BJ (cell line): Measurements from ENCODE around the gene WFDC12. TPM values are rescaled to one million over a fixed set of nuclear protein-coding genes. Genes with fewer than 3 reads are reported as not detected.

ENCODE experiments used
- CTCF ChIA-PET: fragments of 350-600 bp; formaldehyde crosslinking; extraction: SDS; loops from one replicate; lab custom pipeline; 2021; ENCODE audit warnings: antibody characterized with exemption, inconsistent platforms; lab: Yijun Ruan, JAX
- POLR2A ChIA-PET: fragments of 300-600 bp; sonication (Branson Sonifier 250); formaldehyde crosslinking; extraction: SDS; loops from one replicate; lab custom pipeline; 2021; ENCODE audit warnings: antibody characterized with exemption; lab: Charles Lee
- DNase-seq: peaks from one replicate; pipeline ENCODE4 v3.0.0-alpha.2; 2011; ENCODE audit warnings: low read depth
- H3K27me3 ChIP-seq: 2 replicates; pipeline ENCODE4 v1.6.0; 2011; ENCODE audit warnings: low read length; ENCODE audit not compliant: control insufficient read depth, insufficient read depth
- H3K36me3 ChIP-seq: 2 replicates; pipeline ENCODE4 v1.5.1; 2011; ENCODE audit warnings: low read length; ENCODE audit not compliant: control insufficient read depth, insufficient read depth
- H3K4me3 ChIP-seq: 2 replicates; pipeline ENCODE4 v1.5.1; 2011; ENCODE audit warnings: low read depth, mild to moderate bottlenecking, control low read depth, low read length
- CTCF ChIP-seq: IDR thresholded peaks from 2 replicates; pipeline ENCODE4 v1.5.1; 2011; ENCODE audit warnings: low read depth, mild to moderate bottlenecking, control low read depth, inconsistent platforms, low read length, moderate library complexity; ENCODE audit not compliant: insufficient read depth
- polyA plus RNA-seq: library from polyadenylated mRNA; depleted of rRNA; stranded (reverse); fragments of >200 nt; gene quantifications from 2 replicates; pipeline ENCODE4 v1.2.3, GENCODE V29; 2011

The WFDC12 gene
- polyA plus RNA-seq, 1 experiment: not detected

GRCh38 chr20:45094864-45095574 lies 29.2 kb downstream of the WFDC12 start:
- Histone ChIP-seq H3K27me3 (peaks cover 2% of the 10 kb centered on the region; the same call in 1 of the 2 replicates), H3K4me3 (no peak overlapping the region), H3K36me3 (no peaks in the 10 kb centered on the region)
- TF ChIP-seq CTCF: no peak
- POLR2A ChIA-PET: no interaction called here
- no peak for DNase-seq
- CTCF ChIA-PET: interaction anchor here (0.8 to 15.9 kb wide), 26 partner anchors 8 to 358 kb away, joined by 3 to 407 read pairs (median 5); no protein-coding TSS in a partner anchor

DNA sequence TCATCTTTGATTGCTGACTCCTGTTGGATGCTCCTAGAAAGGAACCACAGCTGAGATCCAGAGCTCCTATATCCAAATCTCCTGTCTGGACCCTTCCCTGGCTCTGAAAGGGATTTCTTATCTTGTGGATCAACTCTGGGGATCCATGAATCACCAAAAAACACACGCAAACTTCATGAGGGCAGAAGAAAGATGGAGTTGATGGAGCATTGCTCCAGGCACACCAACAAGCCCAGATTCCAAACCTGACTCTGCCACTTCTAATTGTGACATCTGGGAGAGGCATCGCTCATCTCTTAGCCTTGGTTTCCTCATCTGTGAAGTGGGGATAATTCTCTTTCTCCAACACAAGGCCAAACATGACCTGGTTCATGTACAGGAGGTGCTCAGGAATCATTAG lies 30.1 kb downstream of the WFDC12 start:
- no peak for TF ChIP-seq CTCF
- Histone ChIP-seq H3K36me3 (no peaks in the 10 kb centered on the region), H3K4me3 (no peak overlapping the region), H3K27me3 (no peaks in the 10 kb centered on the region)
- POLR2A ChIA-PET: no interaction called here
- CTCF ChIA-PET: interaction anchor here (3.5 to 15.9 kb wide), 5 partner anchors 17 to 198 kb away, joined by 17 to 407 read pairs (median 78); no protein-coding TSS in a partner anchor
- no peak for DNase-seq

- no peaks in the 10 kb centered on the region for H3K27me3 ChIP-seq
- ChIA-PET CTCF (interaction anchor here (1.1 to 15.9 kb wide), 3 partner anchors 46 to 346 kb away, joined by 3 to 407 read pairs (median 106); no protein-coding TSS in a partner anchor), POLR2A (no interaction called here)
- no peak for TF ChIP-seq CTCF
- DNase-seq: no peak
- H3K4me3 ChIP-seq: no peak overlapping the region
- H3K36me3 ChIP-seq: no peaks in the 10 kb centered on the region
Observed at GRCh38 chr20:45092898-45093297, 31.4 kb downstream of the WFDC12 start.

- Histone ChIP-seq H3K36me3 (no peaks in the 10 kb centered on the region), H3K27me3 (no peaks in the 10 kb centered on the region), H3K4me3 (no peak overlapping the region)
- ChIA-PET CTCF (interaction anchor here (1.3 to 15.9 kb wide), 4 partner anchors 20 to 199 kb away, joined by 3 to 407 read pairs (median 54); no protein-coding TSS in a partner anchor), POLR2A (no interaction called here)
- DNase-seq: no peak
- no peak for TF ChIP-seq CTCF
Observed at GRCh38 chr20:45091366-45091765, 32.9 kb downstream of the WFDC12 start.

DNA sequence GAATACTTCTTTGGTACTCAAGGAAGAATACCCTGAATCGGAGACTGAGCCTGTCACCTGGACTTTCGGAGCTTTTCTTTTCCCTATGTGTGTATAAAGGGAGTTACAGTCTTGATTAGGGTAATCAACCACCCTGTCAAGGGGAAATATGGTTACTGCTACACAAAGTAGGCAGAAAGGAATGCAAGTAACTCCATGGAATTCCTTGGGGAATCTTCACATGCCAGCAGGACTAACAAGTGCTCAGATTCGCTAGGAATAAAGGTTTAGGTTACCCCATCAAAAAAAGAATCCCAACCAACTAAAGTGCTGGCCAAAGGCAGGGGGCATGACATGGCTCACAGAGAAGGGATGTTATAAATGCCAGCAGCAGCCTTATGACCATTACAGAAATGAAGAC lies 33.8 kb downstream of the WFDC12 start:
- ChIA-PET CTCF (interaction anchor here (0.6 to 15.9 kb wide), 4 partner anchors 8 to 200 kb away, joined by 3 to 407 read pairs (median 3); no protein-coding TSS in a partner anchor), POLR2A (no interaction called here)
- Histone ChIP-seq H3K27me3 (no peaks in the 10 kb centered on the region), H3K36me3 (no peaks in the 10 kb centered on the region), H3K4me3 (no peak overlapping the region)
- no peak for TF ChIP-seq CTCF
- no peak for DNase-seq
